Esophagus squamous epithelium (tissue), 5 donors: ENCODE measurements around the gene SEC14L5. TPM values are rescaled to one million over a fixed set of nuclear protein-coding genes. Genes with fewer than 3 reads are reported as not detected.
A peak's percentile ranks its signal among the peaks of the same experiment; 100 is the strongest.
"Not testable (repeated sequence)": the region's sequence is repeated elsewhere in the genome, so short reads cannot be mapped to it uniquely, and the experiment has no call there.

Experiments used
- DNase-seq: peaks from one replicate; lab custom pipeline; 2025; lab: John Stamatoyannopoulos, UW
- H3K27ac ChIP-seq, 4 donors: fragments of 200-600 bp; sonication (generic); one replicate each; pipeline ENCODE4 v1.5.1; 2016 to 2019; ENCODE audit warnings: mild to moderate bottlenecking in 1 of 4
- H3K27me3 ChIP-seq, 4 donors: fragments of 200-600 bp; sonication (generic); 1 replicate in 3 of 4; 2 replicates in 1 of 4; pipeline versions ENCODE4 v1.5.1 to v1.6.0; 2017 to 2021; ENCODE audit warnings: antibody characterized with exemption in 1 of 4
- H3K36me3 ChIP-seq, 3 donors: fragments of 200-600 bp; sonication (generic); one replicate each; pipeline ENCODE4 v1.5.1; 2016 to 2019
- H3K4me1 ChIP-seq, 3 donors: fragments of 200-600 bp; sonication (generic); one replicate each; pipeline ENCODE4 v1.5.1; 2017 to 2019
- H3K4me3 ChIP-seq, 4 donors: fragments of 200-600 bp; sonication (generic); 1 replicate in 3 of 4; 2 replicates in 1 of 4; pipeline ENCODE4 v1.5.1; 2016 to 2019; ENCODE audit warnings: mild to moderate bottlenecking in 2 of 4, moderate library complexity in 1 of 4
- H3K9me3 ChIP-seq, 3 donors: fragments of 200-600 bp; sonication (generic); one replicate each; pipeline ENCODE4 v1.5.1; 2016 to 2019
- CTCF ChIP-seq, 6 experiments: fragments of 450-650 bp in 4 of 6; fragments of 200-600 bp in 2 of 6; sonication (generic) in 2 of 6; IDR thresholded peaks; one replicate each; pipeline ENCODE4 v1.5.1; 2016 to 2019; ENCODE audit warnings: antibody characterized with exemption in 6 of 6, mild to moderate bottlenecking in 4 of 6, moderate library complexity in 4 of 6
- POLR2A ChIP-seq, 4 donors: fragments of 450-650 bp; IDR thresholded peaks; one replicate each; pipeline ENCODE4 v1.6.1; 2017; ENCODE audit warnings: antibody characterized with exemption in 4 of 4, mild to moderate bottlenecking in 4 of 4, moderate library complexity in 3 of 4
- WGBS, 2 donors: methylation state at CpG; one replicate each; pipeline ENCODE4 v1.1.5; 2018; 5-methylcytosine and 5-hydroxymethylcytosine counted together
- intact Hi-C: fragments of 100-400 bp; cut with DNase I; formaldehyde crosslinking; loops from one replicate; pipeline ENCODE4 v1.15.0; 2022
- total RNA-seq, 4 donors: library from RNA; depleted of rRNA; stranded (reverse); fragments of >200 nt; gene quantifications; one replicate each; pipeline ENCODE4 v1.1.0, GENCODE V29; 2016
- donor health status: DM: yes; HTN: yes; CAD: no.

Gene SEC14L5
- total RNA-seq, 4 donors from 2014 or later = 0.22 to 5.6 (median 0.49) TPM

GRCh38 chr16:4948903-4949766 lies 9.0 kb upstream of the SEC14L5 start:
- peaks cover 25 to 51% (median 33%) of the 10 kb centered on the region in 3 donors for H3K4me1 ChIP-seq
- WGBS, 2 donors = 78 to 79% methylated on average over 13 to 15 of the region's 16 CpGs
- no peaks in the 10 kb centered on the region for H3K27me3 ChIP-seq
- TF ChIP-seq CTCF (IDR thresholded peaks at IDR 0.05) (no peak), POLR2A (IDR thresholded peaks at IDR 0.05) (no peak)
- no peaks in the 10 kb centered on the region for H3K9me3 ChIP-seq
- peak overlapping the region in 2 of 4 donors; percentile 96 to 98 for H3K27ac ChIP-seq
- H3K36me3 ChIP-seq = no peaks in the 10 kb centered on the region
- DNase-seq = no peak
- intact Hi-C loops = loop anchor here (5.0 kb wide), 1 partner anchor 102 kb away; the partner anchor contains the start of genes GLYR1 and UBN1
- no peak overlapping the region for H3K4me3 ChIP-seq

DNA sequence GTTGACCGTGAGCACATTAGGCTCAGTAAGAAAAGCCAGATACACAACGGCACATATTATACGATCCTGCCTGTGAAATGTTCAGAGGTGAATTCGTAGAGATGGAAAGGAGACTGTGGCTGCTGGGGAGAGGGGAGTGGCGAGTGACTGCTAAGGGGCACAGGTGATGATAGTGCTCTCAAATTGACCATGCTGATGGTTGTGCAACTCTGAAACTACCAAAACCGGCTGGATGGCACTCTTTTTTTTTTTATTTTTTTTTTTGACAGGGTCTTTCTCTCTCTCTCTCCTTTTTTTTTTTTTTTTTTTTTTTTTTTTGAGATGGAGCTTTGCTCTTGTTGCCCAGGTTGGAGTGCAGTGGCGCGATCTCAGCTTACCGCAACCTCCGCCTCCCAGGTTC lies 8.1 kb upstream of the SEC14L5 start:
- TF ChIP-seq CTCF (IDR thresholded peaks at IDR 0.05) = no peak
- no peak for TF ChIP-seq POLR2A (IDR thresholded peaks at IDR 0.05)
- Histone ChIP-seq H3K4me3 (no peak overlapping the region), H3K27ac (no peak overlapping the region), H3K27me3 (no peaks in the 10 kb centered on the region), H3K4me1 (peaks cover 17 to 46% (median 26%) of the 10 kb centered on the region in 3 donors), H3K36me3 (no peaks in the 10 kb centered on the region), H3K9me3 (no peaks in the 10 kb centered on the region)
- WGBS, 2 donors = 61 to 69% methylated on average over 10 of the region's 10 CpGs
- no peak for DNase-seq
- intact Hi-C loops = loop anchor here (5.0 to 10.0 kb wide), 2 partner anchors 103 to 255 kb away; partner anchors contain the start of genes GLYR1, NUDT16L1 and UBN1

DNA sequence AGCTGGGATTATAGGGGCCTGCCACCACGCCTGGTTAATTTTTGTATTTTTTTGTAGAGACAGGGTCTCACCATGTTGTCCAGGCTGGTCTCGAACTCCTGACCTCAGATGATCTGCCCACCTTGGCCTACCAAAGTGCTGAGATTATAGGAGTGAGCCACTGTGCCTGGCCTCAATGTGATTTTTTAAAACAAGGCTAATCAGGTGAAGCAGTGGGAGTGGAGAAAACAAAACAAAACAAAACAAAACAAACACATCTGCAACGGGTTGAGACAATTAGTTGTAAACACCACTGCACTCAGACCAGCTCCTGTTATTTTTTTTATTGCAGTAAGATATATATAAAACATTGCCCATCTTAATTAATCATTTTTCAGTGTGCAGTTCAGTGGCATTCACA lies 6.5 kb upstream of the SEC14L5 start:
- not testable (repeated sequence) for H3K9me3 ChIP-seq, H3K27me3 ChIP-seq, H3K36me3 ChIP-seq, H3K4me3 ChIP-seq, H3K27ac ChIP-seq, DNase-seq
- intact Hi-C loops = loop anchor here (10.0 kb wide), 1 partner anchor 257 kb away; the partner anchor contains the start of gene NUDT16L1
- H3K4me1 ChIP-seq = peaks cover 5 to 46% (median 18%) of the 10 kb centered on the region in 3 donors
- WGBS, 2 donors = 58 to 63% methylated on average over 3 of the region's 3 CpGs

DNA sequence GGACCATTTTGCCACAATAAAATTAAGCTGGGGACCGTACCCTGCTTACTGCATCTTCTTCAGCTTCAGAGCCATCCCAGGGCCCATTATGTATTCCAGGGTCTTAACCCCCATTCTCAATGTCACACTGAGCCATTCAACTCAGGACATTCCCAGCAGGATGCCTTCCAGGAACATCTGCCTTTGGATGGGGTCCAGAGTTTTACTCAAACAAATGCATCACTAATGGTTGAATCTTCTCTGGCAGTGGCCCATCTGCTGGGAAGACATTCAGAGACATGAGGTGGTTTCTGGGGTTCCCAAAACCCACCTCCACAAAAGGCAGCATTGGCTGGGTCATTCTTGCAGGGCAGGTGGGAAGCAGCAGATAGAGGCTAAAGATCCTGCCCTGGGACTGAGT lies 3.4 kb upstream of the SEC14L5 start:
- H3K27ac ChIP-seq = no peak overlapping the region
- H3K4me3 ChIP-seq = no peak overlapping the region
- no peak for TF ChIP-seq CTCF (IDR thresholded peaks at IDR 0.05)
- no peak for TF ChIP-seq POLR2A (IDR thresholded peaks at IDR 0.05)
- peaks cover 10 to 43% (median 20%) of the 10 kb centered on the region in 3 donors for H3K4me1 ChIP-seq
- no peaks in the 10 kb centered on the region for H3K9me3 ChIP-seq
- no peaks in the 10 kb centered on the region for H3K36me3 ChIP-seq
- no peak for DNase-seq
- H3K27me3 ChIP-seq = peaks cover 0 to 11% (median 0%) of the 10 kb centered on the region in 4 donors
- intact Hi-C loops = loop anchor here (10.0 kb wide), 1 partner anchor 260 kb away; the partner anchor contains the start of gene NUDT16L1
- WGBS, 2 donors = 100% methylated on average over 1 of the region's 1 CpG

- Histone ChIP-seq H3K27ac (peak overlapping the region; percentile 64 to 78 (median 74)), H3K4me1 (peaks cover 10 to 43% (median 20%) of the 10 kb centered on the region in 3 donors), H3K4me3 (peak overlapping the region; percentile 38 to 75 (median 52)), H3K36me3 (no peaks in the 10 kb centered on the region), H3K9me3 (no peaks in the 10 kb centered on the region), H3K27me3 (peaks cover 0 to 16% (median 0%) of the 10 kb centered on the region in 4 donors)
- 12 to 15% methylated on average over 8 to 10 of the region's 10 CpGs for WGBS, 2 donors
- TF ChIP-seq POLR2A (IDR thresholded peaks at IDR 0.05) (no peak), CTCF (IDR thresholded peaks at IDR 0.05) (no peak)
- DNase-seq = no peak
- intact Hi-C loops = loop anchor here (10.0 kb wide), 1 partner anchor 263 kb away; the partner anchor contains the start of gene NUDT16L1
These were observed 760 bp upstream of the SEC14L5 start for GRCh38 chr16:4957420-4957719.
